HG02943 (cell line): ENCODE measurements around the gene BEST4.
A peak's percentile ranks its signal among the peaks of the same experiment; 100 is the strongest.
"Not testable (repeated sequence)": the region's sequence is repeated elsewhere in the genome, so short reads cannot be mapped to it uniquely, and the experiment has no call there.

Experiments used
- ATAC-seq: cut with Tn5 transposase; IDR thresholded peaks from one replicate; pipeline ENCODE4 v1.9.1; 2021; ENCODE audit warnings: mild to moderate bottlenecking, low read depth, moderate library complexity; ENCODE audit not compliant: unreplicated experiment

BEST4 gene

GRCh38 chr1:44803312-44804095, 15.5 kb upstream of the BEST4 start:
- ATAC-seq = no peak

- no peak for ATAC-seq
Observed at GRCh38 chr1:44803062-44803311, 15.0 kb upstream of the BEST4 start.

GRCh38 chr1:44802306-44803061, 14.5 kb upstream of the BEST4 start:
- ATAC-seq = no peak

- no peak for ATAC-seq
Observed at GRCh38 chr1:44801491-44802305, 13.7 kb upstream of the BEST4 start.

- peak; percentile 72 for ATAC-seq
Observed at GRCh38 chr1:44799770-44800584, 12.0 kb upstream of the BEST4 start, which contains the start of gene PLK3. Gene PLK3 (plus strand): TSS chr1:44800377. CDS start chr1:44800464, 87 bp downstream.

GRCh38 chr1:44798481-44799365, 10.8 kb upstream of the BEST4 start:
- ATAC-seq = no peak

GRCh38 chr1:44797886-44798285, 9.9 kb upstream of the BEST4 start:
- not testable (repeated sequence) for ATAC-seq

- ATAC-seq = no peak
Observed at GRCh38 chr1:44792736-44793502, 4.9 kb upstream of the BEST4 start.

- ATAC-seq = no peak
Observed at GRCh38 chr1:44790968-44791801, 3.2 kb upstream of the BEST4 start.

- ATAC-seq = no peak
Observed at GRCh38 chr1:44787506-44787905, 464 bp downstream of the BEST4 start.

GRCh38 chr1:44786841-44787426, 1.0 kb downstream of the BEST4 start:
- no peak for ATAC-seq

GRCh38 chr1:44786138-44786840, 1.7 kb downstream of the BEST4 start:
- no peak for ATAC-seq

GRCh38 chr1:44785501-44786137, 2.4 kb downstream of the BEST4 start:
- no peak for ATAC-seq

- ATAC-seq = no peak
Observed at GRCh38 chr1:44785029-44785380, 3.0 kb downstream of the BEST4 start.

- ATAC-seq = no peak
Observed at GRCh38 chr1:44784094-44785028, 3.6 kb downstream of the BEST4 start.
